Measurements from ENCODE around the gene KIAA0825. TPM values are rescaled to one million over a fixed set of nuclear protein-coding genes. Genes with fewer than 3 reads are reported as not detected.

Gene KIAA0825
- total RNA-seq, 1 donor from 2014 or later = 5.8 TPM

GRCh38 chr5:94461131-94461530 lies 157.3 kb downstream of the KIAA0825 start:
- H3K36me3 Mint-ChIP-seq (ENCODE audit: insufficient read depth) = no peaks in the 10 kb centered on the region
- TF ChIP-seq CTCF (IDR thresholded peaks at IDR 0.05; ENCODE audit: unreplicated experiment) = no peak
- no peak for DNase-seq (ENCODE audit: low spot score, unreplicated experiment)
- no peaks in the 10 kb centered on the region for H3K27me3 Mint-ChIP-seq
- H3K27ac Mint-ChIP-seq = no peak overlapping the region
- no peak overlapping the region for H3K4me3 Mint-ChIP-seq (ENCODE audit: low read depth)
- no peaks in the 10 kb centered on the region for H3K4me1 Mint-ChIP-seq (ENCODE audit: low read depth)
- H3K9me3 Mint-ChIP-seq (ENCODE audit: low read depth) = no peaks in the 10 kb centered on the region

- Mint-ChIP-seq H3K27ac (no peak overlapping the region), H3K27me3 (no peaks in the 10 kb centered on the region), H3K9me3 (ENCODE audit: low read depth) (no peaks in the 10 kb centered on the region), H3K36me3 (ENCODE audit: insufficient read depth) (no peaks in the 10 kb centered on the region), H3K4me1 (ENCODE audit: low read depth) (no peaks in the 10 kb centered on the region), H3K4me3 (ENCODE audit: low read depth) (no peak overlapping the region)
- TF ChIP-seq CTCF (IDR thresholded peaks at IDR 0.05; ENCODE audit: unreplicated experiment) = no peak
- DNase-seq (ENCODE audit: low spot score, unreplicated experiment) = no peak
Observed at GRCh38 chr5:94459915-94460314, 158.5 kb downstream of the KIAA0825 start.

GRCh38 chr5:94457788-94458187 lies 160.6 kb downstream of the KIAA0825 start:
- Mint-ChIP-seq H3K27me3 (no peaks in the 10 kb centered on the region), H3K4me1 (ENCODE audit: low read depth) (no peaks in the 10 kb centered on the region), H3K9me3 (ENCODE audit: low read depth) (no peaks in the 10 kb centered on the region), H3K27ac (no peak overlapping the region), H3K4me3 (ENCODE audit: low read depth) (no peak overlapping the region), H3K36me3 (ENCODE audit: insufficient read depth) (no peaks in the 10 kb centered on the region)
- no peak for TF ChIP-seq CTCF (IDR thresholded peaks at IDR 0.05; ENCODE audit: unreplicated experiment)
- no peak for DNase-seq (ENCODE audit: low spot score, unreplicated experiment)

- H3K4me3 Mint-ChIP-seq (ENCODE audit: low read depth) = no peak overlapping the region
- no peak for TF ChIP-seq CTCF (IDR thresholded peaks at IDR 0.05; ENCODE audit: unreplicated experiment)
- DNase-seq (ENCODE audit: low spot score, unreplicated experiment) = no peak
- H3K27ac Mint-ChIP-seq = no peak overlapping the region
- no peaks in the 10 kb centered on the region for H3K36me3 Mint-ChIP-seq (ENCODE audit: insufficient read depth)
- H3K9me3 Mint-ChIP-seq (ENCODE audit: low read depth) = no peaks in the 10 kb centered on the region
- H3K27me3 Mint-ChIP-seq = no peaks in the 10 kb centered on the region
- peaks cover under 1% of the 10 kb centered on the region for H3K4me1 Mint-ChIP-seq (ENCODE audit: low read depth)
Observed at GRCh38 chr5:94445726-94446125, 172.7 kb downstream of the KIAA0825 start.

- TF ChIP-seq CTCF (IDR thresholded peaks at IDR 0.05; ENCODE audit: unreplicated experiment) = no peak
- H3K36me3 Mint-ChIP-seq (ENCODE audit: insufficient read depth) = no peaks in the 10 kb centered on the region
- no peaks in the 10 kb centered on the region for H3K9me3 Mint-ChIP-seq (ENCODE audit: low read depth)
- no peak for DNase-seq (ENCODE audit: low spot score, unreplicated experiment)
- no peaks in the 10 kb centered on the region for H3K27me3 Mint-ChIP-seq
- H3K4me3 Mint-ChIP-seq (ENCODE audit: low read depth) = no peak overlapping the region
- H3K4me1 Mint-ChIP-seq (ENCODE audit: low read depth) = peaks cover 9% of the 10 kb centered on the region
- no peak overlapping the region for H3K27ac Mint-ChIP-seq
Observed at GRCh38 chr5:94442991-94443390, 175.4 kb downstream of the KIAA0825 start.

All from progenitor cell of endocrine pancreas (in vitro differentiated cells).